ENCODE results near the gene TRIM71. TPM values are rescaled to one million over a fixed set of nuclear protein-coding genes. Genes with fewer than 3 reads are reported as not detected.
"Not testable (repeated sequence)": the region's sequence is repeated elsewhere in the genome, so short reads cannot be mapped to it uniquely, and the experiment has no call there.

TRIM71 gene
- total RNA-seq, 1 experiment from 2014 or later = 0.18 TPM

- no peaks in the 10 kb centered on the region for H3K9me3 ChIP-seq (ENCODE audit: control insufficient read depth, insufficient read depth, low read depth, low read length)
- ChIA-PET CTCF (interaction anchor here (0.5 to 0.6 kb wide), 3 partner anchors 9 to 50 kb away, joined by 3 to 8 read pairs (median 3); no protein-coding TSS in a partner anchor), POLR2A (no interaction called here)
- no peaks in the 10 kb centered on the region for H3K27me3 ChIP-seq (ENCODE audit: control insufficient read depth, insufficient read depth, low read length)
- H3K36me3 ChIP-seq (ENCODE audit: control insufficient read depth, insufficient read depth, low read length) = no peaks in the 10 kb centered on the region
- H3K27ac ChIP-seq (ENCODE audit: low read length) = no peak overlapping the region
- DNase-seq (ENCODE audit: low read depth, low spot score) (peak; percentile 50), ATAC-seq (peak; percentile 95)
- BruUV-seq (replicated peaks) = no TSS peak
- H3K4me3 ChIP-seq (ENCODE audit: low read depth in 2 of 2, low read length in 2 of 2) = peak overlapping the region; percentile 54 to 66
- TF ChIP-seq SIN3A (IDR thresholded peaks at IDR 0.05; ENCODE audit: borderline replicate concordance, insufficient read depth, low read depth, low read length) (0 out of 2 replicates have a peak, but pooled peaks have one; percentile 39), CTCF (IDR thresholded peaks at IDR 0.05) (peak; percentile 93), POLR2AphosphoS5 (IDR thresholded peaks at IDR 0.05; ENCODE audit: low read depth, low read length) (no peak), REST (IDR thresholded peaks at IDR 0.05; ENCODE audit: insufficient read depth in 1 of 2, low read depth in 2 of 2, low read length in 1 of 2) (no peak)
- intact Hi-C loops (cut with micrococcal nuclease; ENCODE audit: unreplicated experiment) = loop anchor here (10.0 kb wide), 1 partner anchor 153 kb away; no protein-coding TSS in a partner anchor
- no peaks in the 10 kb centered on the region for H3K4me1 ChIP-seq (ENCODE audit: control insufficient read depth, insufficient read depth, low read length)
- in situ Hi-C loops (cut with HindIII; ENCODE audit: low pct_unique_long_range_greater_than_20kb, low sequenced_read_pairs) = no loop called here
Observed at GRCh38 chr3:32781211-32781968, 36.4 kb upstream of the TRIM71 start.

- DNase-seq (ENCODE audit: low read depth, low spot score); BruUV-seq (replicated peaks); H3K27ac ChIP-seq (ENCODE audit: low read length); H3K36me3 ChIP-seq (ENCODE audit: control insufficient read depth, insufficient read depth, low read length); H3K9me3 ChIP-seq (ENCODE audit: control insufficient read depth, insufficient read depth, low read depth, low read length); ATAC-seq; POLR2A ChIA-PET; H3K4me1 ChIP-seq (ENCODE audit: control insufficient read depth, insufficient read depth, low read length); H3K27me3 ChIP-seq (ENCODE audit: control insufficient read depth, insufficient read depth, low read length); in situ Hi-C loops (cut with HindIII; ENCODE audit: low pct_unique_long_range_greater_than_20kb, low sequenced_read_pairs): not testable (repeated sequence)
- H3K4me3 ChIP-seq (ENCODE audit: low read depth in 2 of 2, low read length in 2 of 2) = peak overlapping the region in 1 of 2 experiments; percentile 54; a peak in 1 of 4 replicates
- CTCF ChIA-PET = interaction anchor here (0.6 kb wide), 2 partner anchors 25 to 49 kb away, joined by 3 to 8 read pairs; no protein-coding TSS in a partner anchor
- intact Hi-C loops (cut with micrococcal nuclease; ENCODE audit: unreplicated experiment) = loop anchor here (10.0 kb wide), 1 partner anchor 153 kb away; no protein-coding TSS in a partner anchor
Observed at GRCh38 chr3:32781969-32782270, 35.9 kb upstream of the TRIM71 start.

- H3K36me3 ChIP-seq (ENCODE audit: control insufficient read depth, insufficient read depth, low read length) = no peaks in the 10 kb centered on the region
- no peak for ATAC-seq
- no peaks in the 10 kb centered on the region for H3K9me3 ChIP-seq (ENCODE audit: control insufficient read depth, insufficient read depth, low read depth, low read length)
- H3K27me3 ChIP-seq (ENCODE audit: control insufficient read depth, insufficient read depth, low read length) = no peaks in the 10 kb centered on the region
- no peak for TF ChIP-seq POLR2AphosphoS5 (IDR thresholded peaks at IDR 0.05; ENCODE audit: low read depth, low read length)
- no peak for DNase-seq (ENCODE audit: low read depth, low spot score)
- in situ Hi-C loops (cut with HindIII; ENCODE audit: low pct_unique_long_range_greater_than_20kb, low sequenced_read_pairs) (no loop called here), intact Hi-C loops (cut with micrococcal nuclease; ENCODE audit: unreplicated experiment) (loop anchor here (10.0 kb wide), 1 partner anchor 152 kb away; no protein-coding TSS in a partner anchor)
- ChIA-PET CTCF (no interaction called here), POLR2A (no interaction called here)
- H3K4me3 ChIP-seq (ENCODE audit: low read depth in 2 of 2, low read length in 2 of 2) = no peak overlapping the region
- H3K4me1 ChIP-seq (ENCODE audit: control insufficient read depth, insufficient read depth, low read length) = no peaks in the 10 kb centered on the region
- no peak overlapping the region for H3K27ac ChIP-seq (ENCODE audit: low read length)
- no TSS peak for BruUV-seq (replicated peaks)
Observed at GRCh38 chr3:32782407-32782806, 35.4 kb upstream of the TRIM71 start.

Data from Panc1 (cell line).